ENCODE results near the gene MYO1D.

DNA sequence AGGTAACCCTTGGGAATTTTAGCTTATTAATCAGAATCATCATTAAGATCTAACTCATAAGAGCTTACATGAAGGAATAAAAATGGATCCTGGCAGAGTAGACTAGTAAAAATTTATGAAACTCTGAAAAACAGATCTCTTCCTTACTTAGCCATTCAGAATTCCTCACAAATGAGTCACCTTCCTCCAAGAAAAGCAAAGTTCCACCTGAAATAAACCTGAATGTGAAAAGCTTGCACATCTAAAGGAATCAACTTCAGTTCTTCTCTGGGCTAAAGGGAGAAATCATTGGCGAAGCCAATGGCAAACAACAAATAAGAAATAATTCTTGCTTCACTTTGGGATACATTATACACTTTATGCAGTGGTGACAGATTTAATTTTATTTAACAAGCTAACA lies 22.7 kb downstream of the MYO1D start:
- TF ChIP-seq, protein P1, sequence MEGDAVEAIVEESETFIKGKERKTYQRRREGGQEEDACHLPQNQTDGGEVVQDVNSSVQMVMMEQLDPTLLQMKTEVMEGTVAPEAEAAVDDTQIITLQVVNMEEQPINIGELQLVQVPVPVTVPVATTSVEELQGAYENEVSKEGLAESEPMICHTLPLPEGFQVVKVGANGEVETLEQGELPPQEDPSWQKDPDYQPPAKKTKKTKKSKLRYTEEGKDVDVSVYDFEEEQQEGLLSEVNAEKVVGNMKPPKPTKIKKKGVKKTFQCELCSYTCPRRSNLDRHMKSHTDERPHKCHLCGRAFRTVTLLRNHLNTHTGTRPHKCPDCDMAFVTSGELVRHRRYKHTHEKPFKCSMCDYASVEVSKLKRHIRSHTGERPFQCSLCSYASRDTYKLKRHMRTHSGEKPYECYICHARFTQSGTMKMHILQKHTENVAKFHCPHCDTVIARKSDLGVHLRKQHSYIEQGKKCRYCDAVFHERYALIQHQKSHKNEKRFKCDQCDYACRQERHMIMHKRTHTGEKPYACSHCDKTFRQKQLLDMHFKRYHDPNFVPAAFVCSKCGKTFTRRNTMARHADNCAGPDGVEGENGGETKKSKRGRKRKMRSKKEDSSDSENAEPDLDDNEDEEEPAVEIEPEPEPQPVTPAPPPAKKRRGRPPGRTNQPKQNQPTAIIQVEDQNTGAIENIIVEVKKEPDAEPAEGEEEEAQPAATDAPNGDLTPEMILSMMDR (IDR thresholded peaks at IDR 0.05), result no peak
- TF ChIP-seq POLR2A (IDR thresholded peaks at IDR 0.05), result no peak

Data from body of pancreas (tissue), 4 donors.